OCI-LY1 (cell line): Measurements from ENCODE around the gene DPAGT1.

Experiments
- EZH2 ChIP-seq: fragments of 200-600 bp; sonication (generic), shearing (Covaris generic); IDR thresholded peaks from 2 replicates; pipeline ENCODE4 v1.8.0; 2017; ENCODE audit warnings: borderline replicate concordance, mixed run types, mild to moderate bottlenecking, antibody characterized with exemption, low read length, moderate library complexity, mixed read lengths
- TF ChIP-seq, protein P1 (sequence below): fragments of 200-600 bp; sonication (generic), shearing (Covaris generic); IDR thresholded peaks from 2 replicates; pipeline ENCODE4 v1.5.1; 2017; ENCODE audit warnings: mild to moderate bottlenecking, antibody characterized with exemption, low read length, moderate library complexity, mixed read lengths

DNA sequence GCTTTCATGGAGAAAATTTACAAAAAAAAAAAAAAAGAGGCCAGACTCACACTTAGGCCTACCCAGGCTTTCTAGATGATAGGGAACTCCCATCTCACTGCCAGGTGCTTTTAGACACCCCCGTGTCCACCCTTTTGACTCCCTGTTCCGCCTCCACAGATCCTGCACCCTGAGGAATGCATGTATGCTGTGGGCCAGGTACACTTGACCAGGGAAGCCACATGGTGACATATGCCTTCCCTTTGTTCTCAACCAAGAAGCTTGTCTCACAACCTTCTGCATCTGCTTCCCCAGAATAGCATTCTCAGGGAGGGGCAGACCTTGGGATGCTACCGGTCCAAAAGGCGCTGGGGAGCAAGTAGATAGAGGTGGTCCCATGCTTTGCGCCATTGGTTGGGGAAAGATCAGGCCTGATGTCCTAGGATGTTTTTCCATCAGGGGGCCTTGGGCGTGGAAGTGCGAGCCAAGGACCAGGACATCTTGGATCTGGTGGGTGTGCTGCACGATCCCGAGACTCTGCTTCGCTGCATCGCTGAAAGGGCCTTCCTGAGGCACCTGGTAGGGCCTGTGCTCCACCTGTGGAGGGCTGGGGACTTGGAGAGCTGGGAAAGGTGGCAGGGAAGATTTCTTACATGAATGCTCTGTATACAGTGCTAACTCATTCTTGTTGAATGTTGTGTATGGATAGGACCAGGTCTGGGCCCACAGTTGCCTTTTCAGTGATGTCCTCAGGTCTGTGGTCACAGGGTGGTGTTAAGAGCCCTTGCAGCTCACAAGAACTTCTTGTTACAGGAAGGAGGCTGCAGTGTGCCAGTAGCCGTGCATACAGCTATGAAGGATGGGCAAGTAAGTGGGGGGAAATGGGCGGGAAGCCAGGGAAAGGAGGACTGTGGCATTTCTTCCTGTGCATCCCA is 9.4 kb downstream of the DPAGT1 start:
- TF ChIP-seq, protein P1, sequence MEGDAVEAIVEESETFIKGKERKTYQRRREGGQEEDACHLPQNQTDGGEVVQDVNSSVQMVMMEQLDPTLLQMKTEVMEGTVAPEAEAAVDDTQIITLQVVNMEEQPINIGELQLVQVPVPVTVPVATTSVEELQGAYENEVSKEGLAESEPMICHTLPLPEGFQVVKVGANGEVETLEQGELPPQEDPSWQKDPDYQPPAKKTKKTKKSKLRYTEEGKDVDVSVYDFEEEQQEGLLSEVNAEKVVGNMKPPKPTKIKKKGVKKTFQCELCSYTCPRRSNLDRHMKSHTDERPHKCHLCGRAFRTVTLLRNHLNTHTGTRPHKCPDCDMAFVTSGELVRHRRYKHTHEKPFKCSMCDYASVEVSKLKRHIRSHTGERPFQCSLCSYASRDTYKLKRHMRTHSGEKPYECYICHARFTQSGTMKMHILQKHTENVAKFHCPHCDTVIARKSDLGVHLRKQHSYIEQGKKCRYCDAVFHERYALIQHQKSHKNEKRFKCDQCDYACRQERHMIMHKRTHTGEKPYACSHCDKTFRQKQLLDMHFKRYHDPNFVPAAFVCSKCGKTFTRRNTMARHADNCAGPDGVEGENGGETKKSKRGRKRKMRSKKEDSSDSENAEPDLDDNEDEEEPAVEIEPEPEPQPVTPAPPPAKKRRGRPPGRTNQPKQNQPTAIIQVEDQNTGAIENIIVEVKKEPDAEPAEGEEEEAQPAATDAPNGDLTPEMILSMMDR, result no peak
- TF ChIP-seq EZH2, result no peak
